HL-60 (cell line): ENCODE data around the gene NUCKS1.

ENCODE experiments used
- DNase-seq, 2 experiments: peaks; one replicate each; pipeline ENCODE4 v3.0.0-alpha.2; 2010 to 2020; ENCODE audit warnings: low read depth in 1 of 2, low spot score in 1 of 2
- H3K27ac ChIP-seq: fragments of 250-450 bp; sonication (Bioruptor Pico); replicated peaks from 2 replicates; pipeline ENCODE4 v1.5.1; 2020; ENCODE audit warnings: mild to moderate bottlenecking, moderate library complexity
- H3K27me3 ChIP-seq: fragments of 250-450 bp; sonication (Bioruptor Pico); 2 replicates; pipeline ENCODE4 v1.5.1; 2021; ENCODE audit warnings: mild to moderate bottlenecking, moderate library complexity; ENCODE audit not compliant: insufficient read depth, poor library complexity, severe bottlenecking
- H3K4me3 ChIP-seq: replicated peaks from 2 replicates; pipeline ENCODE4 v1.5.1; 2011; ENCODE audit warnings: mild to moderate bottlenecking, control low read depth, low read length; ENCODE audit not compliant: insufficient read depth
- GABPA ChIP-seq: IDR thresholded peaks from 2 replicates; pipeline ENCODE4 v1.6.1; 2012; ENCODE audit warnings: low read depth
- POLR2AphosphoS5 ChIP-seq: IDR thresholded peaks from 2 replicates; pipeline ENCODE4 v1.6.1; 2012; ENCODE audit warnings: low read depth
- SPI1 ChIP-seq: IDR thresholded peaks from 2 replicates; pipeline ENCODE4 v1.6.1; 2012; ENCODE audit warnings: low read depth, mild to moderate bottlenecking, borderline replicate concordance
- TF ChIP-seq, protein P1 (sequence below): IDR thresholded peaks from 2 replicates; pipeline ENCODE4 v1.6.1; 2012; ENCODE audit warnings: low read depth; ENCODE audit not compliant: insufficient replicate concordance
- TF ChIP-seq, protein P2 (sequence below): IDR thresholded peaks from one replicate; pipeline ENCODE4 v1.5.1; 2011; ENCODE audit warnings: low read length, control low read depth, inconsistent platforms; ENCODE audit not compliant: insufficient read depth

NUCKS1 gene

DNA sequence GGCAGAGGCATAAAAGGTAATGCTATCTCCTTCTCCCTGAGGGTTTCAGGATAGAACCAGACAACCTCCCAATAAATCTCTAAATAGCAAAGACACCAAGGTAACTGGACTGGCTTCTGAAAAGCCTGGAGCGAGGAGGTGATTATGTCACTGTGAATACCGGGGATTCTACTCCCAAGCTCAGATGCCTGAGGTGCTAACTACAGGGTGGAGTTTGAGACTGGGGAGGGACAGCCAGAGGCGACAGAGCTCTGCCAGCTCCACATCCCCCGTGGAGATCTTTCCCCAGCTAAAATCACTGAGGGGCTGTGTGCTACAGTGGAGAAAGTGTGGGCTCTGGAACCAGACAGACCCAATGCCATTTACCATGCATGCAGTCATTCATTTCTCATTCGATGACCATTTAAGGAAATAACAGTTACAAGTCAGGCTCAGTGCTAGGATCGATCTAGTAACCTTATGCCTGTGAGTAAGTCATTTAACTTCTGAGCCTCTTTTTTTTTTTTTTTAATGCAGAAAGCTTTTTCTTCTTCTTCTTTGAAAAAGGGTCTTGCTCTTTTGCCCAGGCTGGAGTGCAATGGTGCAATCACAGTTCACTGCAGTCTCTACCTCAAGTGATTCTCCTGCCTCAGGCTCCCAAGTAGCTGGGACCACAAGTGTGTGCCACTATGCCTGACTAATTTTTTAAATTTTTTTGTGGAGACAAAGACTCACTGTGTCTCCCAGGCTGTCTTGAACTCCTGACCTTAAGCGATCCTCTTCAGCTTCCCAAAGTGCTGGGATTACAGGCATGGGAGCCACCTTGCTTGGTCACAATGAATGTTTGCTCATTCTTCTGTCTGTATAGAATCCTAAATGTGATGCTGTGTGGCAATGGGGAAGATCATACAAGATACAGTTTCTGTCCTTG is 61.6 kb downstream of the NUCKS1 start:
- H3K27me3 ChIP-seq, result no peaks in the 10 kb centered on the region

DNA sequence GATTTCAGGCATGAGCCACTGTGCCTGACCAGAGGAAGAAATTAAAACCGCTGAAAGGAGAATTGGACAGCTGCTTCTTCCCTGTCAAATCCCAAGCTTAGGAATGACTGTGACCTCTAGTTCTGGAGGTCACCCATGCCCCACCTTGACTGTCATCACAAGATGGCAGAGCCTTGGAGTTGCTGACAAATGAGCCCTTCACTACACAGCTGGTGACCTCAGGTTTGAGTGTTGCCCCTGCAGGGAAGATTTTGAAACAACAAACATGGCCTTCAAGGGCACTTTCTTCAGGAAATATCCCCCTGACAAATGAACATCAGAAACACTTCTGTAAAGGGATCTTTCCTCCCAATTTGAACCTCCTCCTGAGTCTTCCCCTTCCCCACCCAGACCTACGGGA is 62.7 kb downstream of the NUCKS1 start:
- no peak for DNase-seq
- H3K4me3 ChIP-seq, result no peak overlapping the region
- TF ChIP-seq POLR2AphosphoS5 (no peak), SPI1 (no peak), GABPA (no peak)
- TF ChIP-seq, protein P1, sequence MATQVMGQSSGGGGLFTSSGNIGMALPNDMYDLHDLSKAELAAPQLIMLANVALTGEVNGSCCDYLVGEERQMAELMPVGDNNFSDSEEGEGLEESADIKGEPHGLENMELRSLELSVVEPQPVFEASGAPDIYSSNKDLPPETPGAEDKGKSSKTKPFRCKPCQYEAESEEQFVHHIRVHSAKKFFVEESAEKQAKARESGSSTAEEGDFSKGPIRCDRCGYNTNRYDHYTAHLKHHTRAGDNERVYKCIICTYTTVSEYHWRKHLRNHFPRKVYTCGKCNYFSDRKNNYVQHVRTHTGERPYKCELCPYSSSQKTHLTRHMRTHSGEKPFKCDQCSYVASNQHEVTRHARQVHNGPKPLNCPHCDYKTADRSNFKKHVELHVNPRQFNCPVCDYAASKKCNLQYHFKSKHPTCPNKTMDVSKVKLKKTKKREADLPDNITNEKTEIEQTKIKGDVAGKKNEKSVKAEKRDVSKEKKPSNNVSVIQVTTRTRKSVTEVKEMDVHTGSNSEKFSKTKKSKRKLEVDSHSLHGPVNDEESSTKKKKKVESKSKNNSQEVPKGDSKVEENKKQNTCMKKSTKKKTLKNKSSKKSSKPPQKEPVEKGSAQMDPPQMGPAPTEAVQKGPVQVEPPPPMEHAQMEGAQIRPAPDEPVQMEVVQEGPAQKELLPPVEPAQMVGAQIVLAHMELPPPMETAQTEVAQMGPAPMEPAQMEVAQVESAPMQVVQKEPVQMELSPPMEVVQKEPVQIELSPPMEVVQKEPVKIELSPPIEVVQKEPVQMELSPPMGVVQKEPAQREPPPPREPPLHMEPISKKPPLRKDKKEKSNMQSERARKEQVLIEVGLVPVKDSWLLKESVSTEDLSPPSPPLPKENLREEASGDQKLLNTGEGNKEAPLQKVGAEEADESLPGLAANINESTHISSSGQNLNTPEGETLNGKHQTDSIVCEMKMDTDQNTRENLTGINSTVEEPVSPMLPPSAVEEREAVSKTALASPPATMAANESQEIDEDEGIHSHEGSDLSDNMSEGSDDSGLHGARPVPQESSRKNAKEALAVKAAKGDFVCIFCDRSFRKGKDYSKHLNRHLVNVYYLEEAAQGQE, result no peak
- TF ChIP-seq, protein P2, sequence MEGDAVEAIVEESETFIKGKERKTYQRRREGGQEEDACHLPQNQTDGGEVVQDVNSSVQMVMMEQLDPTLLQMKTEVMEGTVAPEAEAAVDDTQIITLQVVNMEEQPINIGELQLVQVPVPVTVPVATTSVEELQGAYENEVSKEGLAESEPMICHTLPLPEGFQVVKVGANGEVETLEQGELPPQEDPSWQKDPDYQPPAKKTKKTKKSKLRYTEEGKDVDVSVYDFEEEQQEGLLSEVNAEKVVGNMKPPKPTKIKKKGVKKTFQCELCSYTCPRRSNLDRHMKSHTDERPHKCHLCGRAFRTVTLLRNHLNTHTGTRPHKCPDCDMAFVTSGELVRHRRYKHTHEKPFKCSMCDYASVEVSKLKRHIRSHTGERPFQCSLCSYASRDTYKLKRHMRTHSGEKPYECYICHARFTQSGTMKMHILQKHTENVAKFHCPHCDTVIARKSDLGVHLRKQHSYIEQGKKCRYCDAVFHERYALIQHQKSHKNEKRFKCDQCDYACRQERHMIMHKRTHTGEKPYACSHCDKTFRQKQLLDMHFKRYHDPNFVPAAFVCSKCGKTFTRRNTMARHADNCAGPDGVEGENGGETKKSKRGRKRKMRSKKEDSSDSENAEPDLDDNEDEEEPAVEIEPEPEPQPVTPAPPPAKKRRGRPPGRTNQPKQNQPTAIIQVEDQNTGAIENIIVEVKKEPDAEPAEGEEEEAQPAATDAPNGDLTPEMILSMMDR, result no peak
- H3K27me3 ChIP-seq, result no peaks in the 10 kb centered on the region
- H3K27ac ChIP-seq, result no peak overlapping the region

More for the DNA sequence above, 61.6 kb downstream of the NUCKS1 start:
- Histone ChIP-seq H3K4me3 (no peak overlapping the region), H3K27ac (no peak overlapping the region)
- TF ChIP-seq POLR2AphosphoS5, result no peak
- TF ChIP-seq, protein P2, result no peak
- no peak for TF ChIP-seq GABPA
- TF ChIP-seq, protein P1, result no peak
- no peak for TF ChIP-seq SPI1
- no peak for DNase-seq

DNA sequence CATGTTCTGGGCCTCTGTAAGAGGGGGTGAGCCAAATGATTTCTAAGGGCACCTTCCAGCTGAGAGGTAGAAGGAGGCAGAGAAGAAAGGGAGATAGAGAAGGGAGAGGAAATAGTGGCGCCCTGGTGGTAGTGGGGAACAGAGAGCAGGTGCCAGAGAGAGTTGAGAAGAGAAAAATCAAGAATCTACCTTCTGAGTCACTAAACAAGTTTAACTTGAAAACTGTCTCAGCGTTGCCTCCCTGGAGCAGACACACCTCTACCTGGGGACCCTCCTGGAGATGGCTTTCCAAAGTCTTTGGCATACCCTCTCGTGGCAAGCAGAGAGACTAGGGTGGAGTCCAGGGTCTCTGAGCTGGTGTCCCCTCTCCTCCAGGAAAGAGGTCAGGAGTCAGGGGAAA is 68.6 kb downstream of the NUCKS1 start:
- DNase-seq, result no peak
- TF ChIP-seq, protein P2, result no peak
- TF ChIP-seq POLR2AphosphoS5, result no peak
- TF ChIP-seq GABPA, result no peak
- no peak for TF ChIP-seq SPI1
- TF ChIP-seq, protein P1, result no peak
- H3K4me3 ChIP-seq, result no peak overlapping the region
- H3K27ac ChIP-seq, result no peak overlapping the region
- H3K27me3 ChIP-seq, result peaks cover 12% of the 10 kb centered on the region
